A549 treated with AZD2906 at 1 μM for 4 hours (cell line): ENCODE results near the gene DRAM1. TPM values are rescaled to one million over a fixed set of nuclear protein-coding genes. Genes with fewer than 3 reads are reported as not detected.

Experiments
- total RNA-seq: library from RNA; stranded (reverse); fragments of 200-300 nt; extraction: Qiagen RNA extraction; gene quantifications from 5 replicates; pipeline ENCODE4 v1.2.3, GENCODE V29; 2022

Gene DRAM1
- total RNA-seq: 17.5 to 20.1 TPM (median 19.2 TPM) in 5 replicates

GRCh38 chr12:101876861-101877805, at the start of gene DRAM1:
TSS of gene DRAM1 (plus strand) at chr12:101877580. CDS start at chr12:101877790, 210 bp downstream.

GRCh38 chr12:101830367-101831325, 46.7 kb upstream of the DRAM1 start, which contains the start of gene GNPTAB:
TSS of gene GNPTAB (minus strand) at chr12:101830959. CDS start at chr12:101830675, 284 bp downstream.

Other genes starting within 250 kb of the DRAM1 start
- gene CHPT1, start 179.9 kb upstream of the DRAM1 start, total RNA-seq: 46.4 to 67.6 TPM (median 64.9 TPM) in 5 replicates
- 0.10 to 0.13 TPM (median 0.13 TPM) in 3 of 5 replicates, not detected in the others for gene SYCP3, start 138.1 kb upstream of the DRAM1 start, total RNA-seq
- gene GNPTAB, start 46.6 kb upstream of the DRAM1 start, total RNA-seq: 10.8 to 14.7 TPM (median 12.4 TPM) in 5 replicates
- gene WASHC3, start 184.4 kb downstream of the DRAM1 start, total RNA-seq: 29.1 to 33.7 TPM (median 31.2 TPM) in 5 replicates
- gene NUP37, start 242.5 kb downstream of the DRAM1 start, total RNA-seq: 59.8 to 75.2 TPM (median 62.6 TPM) in 5 replicates
- gene PARPBP, start 242.6 kb downstream of the DRAM1 start, total RNA-seq: 17.7 to 23.3 TPM (median 18.6 TPM) in 5 replicates